Smooth muscle cell (in vitro differentiated cells): ENCODE results near the gene NOB1. TPM values are rescaled to one million over a fixed set of nuclear protein-coding genes. Genes with fewer than 3 reads are reported as not detected.

Experiments used
- DNase-seq: peaks from one replicate; lab custom pipeline; 2025; ENCODE audit not compliant: unreplicated experiment; lab: John Stamatoyannopoulos, UW
- H2AFZ ChIP-seq: fragments of 200-600 bp; sonication (generic); 2 replicates; pipeline ENCODE4 v1.6.0; 2016; ENCODE audit warnings: antibody characterized with exemption, low read depth, mild to moderate bottlenecking
- H3F3A ChIP-seq: fragments of 200-600 bp; sonication (generic); 2 replicates; pipeline ENCODE4 v1.6.0; 2017; ENCODE audit warnings: antibody characterized with exemption, low read depth
- H3K27ac ChIP-seq: fragments of 200-600 bp; sonication (generic); 2 replicates; pipeline ENCODE4 v1.5.1; 2016; ENCODE audit warnings: low read depth, mild to moderate bottlenecking
- H3K27me3 ChIP-seq: fragments of 200-600 bp; sonication (generic); 2 replicates; pipeline ENCODE4 v1.6.1; 2016; ENCODE audit warnings: low read depth, mild to moderate bottlenecking
- H3K36me3 ChIP-seq: fragments of 200-600 bp; sonication (generic); 2 replicates; pipeline ENCODE4 v1.5.1; 2016; ENCODE audit warnings: low read depth
- H3K4me1 ChIP-seq: fragments of 200-600 bp; sonication (generic); 2 replicates; pipeline ENCODE4 v1.5.1; 2016; ENCODE audit warnings: low read depth
- H3K4me2 ChIP-seq: fragments of 200-600 bp; sonication (generic); 2 replicates; pipeline ENCODE4 v1.6.0; 2016; ENCODE audit warnings: mild to moderate bottlenecking
- H3K4me3 ChIP-seq: fragments of 200-600 bp; sonication (generic); 2 replicates; pipeline ENCODE4 v1.5.1; 2016; ENCODE audit warnings: mild to moderate bottlenecking
- H3K79me2 ChIP-seq: fragments of 200-600 bp; sonication (generic); 2 replicates; pipeline ENCODE4 v1.6.0; 2016; ENCODE audit warnings: low read depth, mild to moderate bottlenecking
- H3K9ac ChIP-seq: fragments of 200-600 bp; sonication (generic); 2 replicates; pipeline ENCODE4 v1.6.0; 2016; ENCODE audit warnings: low read depth
- H3K9me3 ChIP-seq: fragments of 200-600 bp; sonication (generic); replicated peaks from 2 replicates; pipeline ENCODE4 v1.5.1; 2016; ENCODE audit warnings: low read depth
- H4K20me1 ChIP-seq: fragments of 200-600 bp; sonication (generic); 2 replicates; pipeline ENCODE4 v1.6.0; 2016; ENCODE audit warnings: low read depth
- CTCF ChIP-seq: fragments of 200-600 bp; sonication (generic); IDR thresholded peaks from 2 replicates; pipeline ENCODE4 v1.5.1; 2017; ENCODE audit warnings: borderline replicate concordance, mild to moderate bottlenecking, antibody characterized with exemption; ENCODE audit not compliant: insufficient read depth, poor library complexity, severe bottlenecking
- WGBS: methylation state at CpG from one replicate; pipeline ENCODE4 v1.1.7; 2016; ENCODE audit warnings: low lambda C conversion rate; 5-methylcytosine and 5-hydroxymethylcytosine counted together
- polyA plus RNA-seq: library from polyadenylated mRNA; unstranded; fragments of >200 nt; fragmentation: Nextera tagmentation; extraction: Ambion mirVana; gene quantifications from 2 replicates; pipeline ENCODE4 v1.2.1, GENCODE V29; 2016
- total RNA-seq: library from RNA; depleted of rRNA; stranded (reverse); fragments of >200 nt; gene quantifications from 2 replicates; pipeline ENCODE4 v1.2.3, GENCODE V29; 2014

Gene NOB1
- total and polyA plus RNA-seq, 2 experiments from 2014 or later: 20.6 to 24.2 TPM

- no peaks in the 10 kb centered on the region for H3K27me3 ChIP-seq
These were observed 53.3 kb downstream of the NOB1 start for GRCh38 chr16:69701452-69701851.

DNA sequence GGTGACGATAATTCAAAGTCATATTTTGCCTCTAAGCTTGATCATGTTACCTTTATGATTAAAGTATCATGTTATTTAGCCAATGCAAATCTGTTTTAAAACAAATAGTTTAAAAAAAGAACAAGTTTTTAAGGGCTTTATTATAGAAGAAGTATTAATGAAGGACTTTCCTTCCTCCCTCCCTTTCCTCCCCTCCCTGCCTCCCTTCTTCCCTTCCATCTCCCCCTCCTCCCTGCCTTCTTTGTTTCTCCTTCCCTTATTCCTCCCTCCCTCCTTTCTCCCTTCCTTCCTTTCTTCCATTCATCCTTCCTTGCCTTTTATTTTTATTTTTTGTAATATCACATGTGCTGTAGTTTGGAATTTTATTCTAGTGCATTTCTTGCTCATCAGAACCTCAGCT lies 54.8 kb downstream of the NOB1 start:
- Histone ChIP-seq H3K79me2 (peaks cover 59% of the 10 kb centered on the region), H3K4me1 (no peaks in the 10 kb centered on the region), H3K36me3 (peaks cover 11% of the 10 kb centered on the region), H3K4me2 (no peak overlapping the region), H3K4me3 (no peak overlapping the region), H3K27me3 (no peaks in the 10 kb centered on the region), H3K9me3 (no peaks in the 10 kb centered on the region), H2AFZ (no peak overlapping the region), H3K9ac (no peak overlapping the region), H3K27ac (no peak overlapping the region), H4K20me1 (peaks cover 46% of the 10 kb centered on the region), H3F3A (no peaks in the 10 kb centered on the region)
- no peak for DNase-seq
- 100% methylated on average over 1 of the region's 1 CpG for WGBS
- TF ChIP-seq CTCF: no peak

More at GRCh38 chr16:69701452-69701851, 53.3 kb downstream of the NOB1 start:
- H3K9ac ChIP-seq: no peak overlapping the region
- H4K20me1 ChIP-seq: peaks cover 42% of the 10 kb centered on the region
- H3K36me3 ChIP-seq: peaks cover 2% of the 10 kb centered on the region
- TF ChIP-seq CTCF: no peak
- H3K79me2 ChIP-seq: peaks cover 48% of the 10 kb centered on the region
- no peak overlapping the region for H3K4me2 ChIP-seq
- DNase-seq: no peak
- H3K9me3 ChIP-seq: no peaks in the 10 kb centered on the region
- no peaks in the 10 kb centered on the region for H3K4me1 ChIP-seq
- H2AFZ ChIP-seq: no peak overlapping the region
- no peak overlapping the region for H3K4me3 ChIP-seq
- no peak overlapping the region for H3K27ac ChIP-seq
- H3F3A ChIP-seq: no peaks in the 10 kb centered on the region

- Histone ChIP-seq H3K4me3 (no peak overlapping the region), H3K36me3 (peaks cover 24% of the 10 kb centered on the region), H3K79me2 (peaks cover 64% of the 10 kb centered on the region), H3K4me1 (no peaks in the 10 kb centered on the region), H2AFZ (no peak overlapping the region), H3K9ac (no peak overlapping the region), H3F3A (peaks cover 4% of the 10 kb centered on the region), H3K27me3 (no peaks in the 10 kb centered on the region), H3K4me2 (no peak overlapping the region), H3K27ac (no peak overlapping the region), H4K20me1 (peaks cover 49% of the 10 kb centered on the region), H3K9me3 (no peaks in the 10 kb centered on the region)
- TF ChIP-seq CTCF: no peak
- DNase-seq: no peak
- 87% methylated on average over 3 of the region's 3 CpGs for WGBS
These were observed 56.3 kb downstream of the NOB1 start for GRCh38 chr16:69698404-69698803.

DNA sequence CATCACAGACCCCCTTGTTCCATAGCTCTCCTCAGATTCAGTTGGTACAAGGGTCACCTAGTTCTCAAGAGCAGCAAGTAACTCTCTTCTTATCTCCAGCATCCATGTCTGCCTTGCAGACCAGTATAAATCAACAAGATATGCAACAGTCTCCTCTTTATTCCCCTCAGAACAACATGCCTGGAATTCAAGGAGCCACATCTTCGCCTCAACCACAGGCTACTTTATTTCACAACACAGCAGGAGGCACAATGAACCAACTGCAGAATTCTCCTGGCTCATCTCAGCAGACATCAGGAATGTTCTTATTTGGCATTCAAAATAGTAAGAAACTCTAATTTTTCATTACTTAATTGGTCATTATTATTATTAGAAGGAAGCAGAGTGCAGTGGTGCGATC lies 60.8 kb downstream of the NOB1 start:
- Histone ChIP-seq H3K9ac (no peak overlapping the region), H3K4me2 (no peak overlapping the region), H3F3A (peaks cover 36% of the 10 kb centered on the region), H2AFZ (no peak overlapping the region), H3K79me2 (peaks cover 35% of the 10 kb centered on the region), H3K4me3 (no peak overlapping the region), H3K9me3 (no peaks in the 10 kb centered on the region), H3K27me3 (no peaks in the 10 kb centered on the region), H3K36me3 (peaks cover 42% of the 10 kb centered on the region), H4K20me1 (peaks cover 36% of the 10 kb centered on the region), H3K4me1 (no peaks in the 10 kb centered on the region), H3K27ac (peak overlapping the region; percentile 61)
- WGBS: 96% methylated on average over 2 of the region's 2 CpGs
- no peak for TF ChIP-seq CTCF
- no peak for DNase-seq
